ENCODE measurements around the gene MPG. TPM values are rescaled to one million over a fixed set of nuclear protein-coding genes. Genes with fewer than 3 reads are reported as not detected.

The MPG gene
- total RNA-seq, 1 experiment from 2014 or later = 32.6 TPM

GRCh38 chr16:105521-105920, 27.5 kb downstream of the MPG start:
- Histone ChIP-seq H3K36me3 (ENCODE audit: control insufficient read depth in 1 of 2, insufficient read depth in 2 of 2, low read length in 2 of 2) (no peaks in the 10 kb centered on the region; a peak in 2 of 4 replicates), H3K9me2 (ENCODE audit: insufficient read depth) (no peaks in the 10 kb centered on the region), H3K9ac (ENCODE audit: low read length) (no peak overlapping the region), H4K20me1 (ENCODE audit: insufficient read depth) (no peaks in the 10 kb centered on the region), H3K4me1 (ENCODE audit: control insufficient read depth in 1 of 2, insufficient read depth in 2 of 2, low read length in 2 of 2) (peaks cover 0 to 9% of the 10 kb centered on the region in 2 experiments; a peak in 3 of 4 replicates), H3K9me3 (ENCODE audit: control insufficient read depth in 1 of 2, insufficient read depth in 1 of 2, low read depth in 1 of 2, low read length in 2 of 2) (no peaks in the 10 kb centered on the region), H3K4me2 (ENCODE audit: low read length) (no peak overlapping the region), H3K27ac (ENCODE audit: low read depth, low read length) (no peak overlapping the region), H3K4me3 (replicated peaks in 1 of 2; ENCODE audit: low read depth in 1 of 2, low read length in 2 of 2) (no peak overlapping the region), H3K79me2 (ENCODE audit: insufficient read depth, low read length) (no peaks in the 10 kb centered on the region), H2AFZ (ENCODE audit: low read depth, low read length, poor library complexity, severe bottlenecking) (no peak overlapping the region), H3K27me3 (ENCODE audit: insufficient read depth, low read length) (no peaks in the 10 kb centered on the region)
- ATAC-seq = no peak
- RAD21 ChIA-PET (ENCODE audit: low non-redundant PET in 1 of 2, low total read pairs in 2 of 2, uncharacterized antibody in 2 of 2, unreplicated experiment in 2 of 2) = no interaction called here
- no peak for DNase-seq (ENCODE audit: low read depth, low spot score)
- no peak for TF ChIP-seq ATF3 (IDR thresholded peaks at IDR 0.05)
- no peak for TF ChIP-seq TCF7L2 (IDR thresholded peaks at IDR 0.05; ENCODE audit: borderline replicate concordance, extremely low read depth, insufficient read depth, insufficient read length)
- TF ChIP-seq POLR2AphosphoS5 (IDR thresholded peaks at IDR 0.05; ENCODE audit: low read depth, low read length) = no peak
- no peak for TF ChIP-seq REST (IDR thresholded peaks at IDR 0.05; ENCODE audit: low read depth)
- TF ChIP-seq SP1 (IDR thresholded peaks at IDR 0.05; ENCODE audit: low read depth) = no peak
- TF ChIP-seq JUND (IDR thresholded peaks at IDR 0.05) = no peak
- no peak for TF ChIP-seq ZBTB33 (IDR thresholded peaks at IDR 0.05; ENCODE audit: extremely low read depth, insufficient replicate concordance, low read length)
- no peak for TF ChIP-seq EZH2phosphoT487 (IDR thresholded peaks at IDR 0.05; ENCODE audit: borderline replicate concordance)
- TF ChIP-seq FOSL1 (IDR thresholded peaks at IDR 0.05; ENCODE audit: low read depth) = no peak
- no peak for TF ChIP-seq POLR2A (IDR thresholded peaks at IDR 0.05; ENCODE audit: borderline replicate concordance, extremely low read depth, insufficient read depth, insufficient read length)
- no peak for TF ChIP-seq SRF (IDR thresholded peaks at IDR 0.05; ENCODE audit: low read depth)
- TF ChIP-seq CEBPB (IDR thresholded peaks at IDR 0.05; ENCODE audit: low read depth) = no peak
- TF ChIP-seq MAX (IDR thresholded peaks at IDR 0.05) = no peak
- no peak for TF ChIP-seq RAD21 (IDR thresholded peaks at IDR 0.05; ENCODE audit: low read depth)
- no peak for TF ChIP-seq ZFX (IDR thresholded peaks at IDR 0.05)
- no peak for TF ChIP-seq EGR1 (IDR thresholded peaks at IDR 0.05; ENCODE audit: low read depth)
- no peak for TF ChIP-seq ZNF274 (IDR thresholded peaks at IDR 0.05; ENCODE audit: low read depth, low read length)
- no TSS peak for BruUV-seq (replicated peaks)
- POLR2A ChIA-PET = no interaction called here
- CTCF ChIA-PET = no interaction called here
- intact Hi-C loops (cut with micrococcal nuclease) = no loop called here
